IPS-18c (cell line): ENCODE results near the gene RELT.

Experiments
- H3K4me3 ChIP-seq: 2 replicates; pipeline ENCODE4 v1.7.0; 2013; ENCODE audit warnings: low read depth, mild to moderate bottlenecking, low read length, moderate library complexity; ENCODE audit not compliant: insufficient read depth
- H3K9me3 ChIP-seq: one replicate; pipeline ENCODE4 v1.6.1; 2013; ENCODE audit warnings: mild to moderate bottlenecking, low read length, moderate library complexity; ENCODE audit not compliant: control insufficient read depth, insufficient read depth

The RELT gene

DNA sequence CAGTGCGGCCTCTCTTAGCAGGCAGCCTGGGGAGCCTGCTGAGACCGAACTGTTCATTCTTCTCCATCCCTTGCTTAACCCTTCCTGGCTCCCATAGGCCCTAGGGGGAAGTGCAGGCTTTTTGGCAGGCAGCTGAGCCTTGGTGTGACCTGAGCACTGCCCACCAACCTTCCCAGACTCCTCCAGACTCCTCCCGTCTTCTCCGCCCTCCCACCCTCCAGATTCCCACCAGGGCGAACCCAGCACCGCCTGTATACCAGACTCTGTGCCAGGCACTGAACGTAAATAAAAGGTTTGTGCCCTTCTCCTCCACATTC lies 7.9 kb downstream of the RELT start:
- no peaks in the 10 kb centered on the region for H3K9me3 ChIP-seq
- no peak overlapping the region for H3K4me3 ChIP-seq

DNA sequence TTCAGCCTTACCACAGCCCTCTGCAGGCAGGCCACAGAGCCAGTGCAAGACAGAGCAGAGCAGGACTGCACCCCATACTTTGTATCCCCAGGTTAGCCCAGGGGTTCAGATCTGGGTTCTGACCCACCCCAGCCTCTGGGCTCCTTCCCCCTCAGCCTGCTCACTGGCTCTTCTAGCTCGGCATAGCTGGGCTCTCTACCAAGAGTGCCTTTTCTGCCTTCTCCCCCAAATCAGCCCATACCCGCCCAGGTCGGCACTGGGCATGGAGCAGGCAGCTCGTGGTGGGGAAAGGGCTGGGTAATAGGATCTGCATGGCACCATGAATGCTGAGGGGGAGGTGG lies 8.3 kb downstream of the RELT start:
- no peak overlapping the region for H3K4me3 ChIP-seq
- H3K9me3 ChIP-seq: no peaks in the 10 kb centered on the region

DNA sequence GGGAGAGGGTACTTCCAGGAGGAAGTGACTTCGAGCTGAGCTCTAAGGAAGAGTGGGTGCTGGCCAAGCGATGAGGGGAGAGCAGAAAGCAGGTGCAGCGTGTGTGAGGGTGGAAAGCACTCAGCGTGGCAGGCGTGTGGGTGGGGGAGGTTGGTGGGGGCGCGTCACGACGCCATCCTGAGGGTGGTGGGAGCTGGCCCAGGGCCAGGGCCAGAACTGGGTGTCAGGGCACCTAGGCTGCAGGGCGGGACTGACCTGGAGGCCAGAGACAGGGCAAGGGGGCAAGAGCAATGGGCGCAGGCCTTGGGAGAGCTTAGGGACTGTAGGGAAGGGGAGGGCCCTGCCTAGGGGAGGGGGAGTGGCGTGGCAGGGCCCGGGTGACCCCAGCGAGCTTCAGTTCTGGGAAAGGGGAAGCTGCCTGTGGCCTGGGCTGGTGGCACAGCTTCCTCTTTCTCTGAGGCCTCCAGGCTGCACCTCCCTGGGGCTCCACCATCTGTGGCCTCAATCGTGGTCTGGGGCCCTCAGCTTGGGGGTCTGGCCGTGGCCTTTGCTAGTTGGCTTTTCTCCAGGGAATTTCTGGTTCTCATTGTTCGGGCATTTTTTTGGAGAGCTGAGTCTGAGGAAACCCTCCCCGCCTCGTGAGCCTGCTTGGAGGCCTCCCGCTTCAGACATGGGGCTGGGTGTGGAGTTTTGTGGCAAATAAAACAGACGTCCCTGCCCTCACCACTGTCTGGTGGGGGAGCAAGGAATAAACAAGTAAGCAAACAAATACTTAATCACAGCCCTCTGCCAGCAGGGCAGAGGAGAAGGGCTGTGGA lies 8.9 kb downstream of the RELT start:
- Histone ChIP-seq H3K9me3 (no peaks in the 10 kb centered on the region), H3K4me3 (no peak overlapping the region)

DNA sequence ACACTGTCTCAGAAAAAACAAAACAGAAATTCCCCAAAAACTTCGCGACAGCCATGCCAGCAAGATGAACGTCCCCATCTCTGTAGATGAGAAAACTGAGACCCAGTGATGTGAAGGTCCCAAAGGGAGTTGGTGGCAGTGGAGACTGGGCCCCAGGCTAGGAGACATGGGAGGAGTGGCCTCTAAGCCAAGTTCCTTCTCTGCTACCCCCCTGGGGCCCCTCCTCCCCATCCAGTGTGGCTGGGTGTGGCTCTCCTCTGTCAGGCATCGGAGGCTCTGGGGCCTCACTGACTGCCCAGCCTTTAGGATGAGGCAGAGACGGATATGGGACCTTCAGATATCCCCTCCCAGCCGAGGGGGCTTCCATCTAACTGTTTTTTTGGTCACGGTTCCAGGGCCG lies 9.8 kb downstream of the RELT start:
- H3K4me3 ChIP-seq: no peak overlapping the region
- H3K9me3 ChIP-seq: no peaks in the 10 kb centered on the region

DNA sequence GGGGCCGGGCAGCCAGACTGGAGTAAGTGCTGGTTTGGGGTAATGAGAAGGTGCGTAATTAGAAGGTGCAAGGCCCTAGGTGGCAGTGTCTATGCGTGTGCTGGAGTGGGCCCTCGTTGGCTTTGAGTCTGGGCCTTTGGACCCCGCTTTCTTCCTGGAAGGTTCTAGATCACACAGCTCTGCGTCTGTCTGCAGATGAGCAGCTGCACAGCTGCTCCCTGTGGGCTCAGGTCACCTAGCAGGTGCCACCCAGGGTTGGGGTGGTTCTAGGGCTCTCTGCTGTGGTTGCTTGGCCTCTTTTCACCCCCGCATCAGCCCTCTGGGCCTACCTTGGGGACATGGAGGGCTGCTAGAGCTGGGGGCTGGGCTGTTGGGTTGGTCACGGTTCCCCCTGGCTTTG lies 10.3 kb downstream of the RELT start:
- Histone ChIP-seq H3K9me3 (no peaks in the 10 kb centered on the region), H3K4me3 (no peak overlapping the region)

DNA sequence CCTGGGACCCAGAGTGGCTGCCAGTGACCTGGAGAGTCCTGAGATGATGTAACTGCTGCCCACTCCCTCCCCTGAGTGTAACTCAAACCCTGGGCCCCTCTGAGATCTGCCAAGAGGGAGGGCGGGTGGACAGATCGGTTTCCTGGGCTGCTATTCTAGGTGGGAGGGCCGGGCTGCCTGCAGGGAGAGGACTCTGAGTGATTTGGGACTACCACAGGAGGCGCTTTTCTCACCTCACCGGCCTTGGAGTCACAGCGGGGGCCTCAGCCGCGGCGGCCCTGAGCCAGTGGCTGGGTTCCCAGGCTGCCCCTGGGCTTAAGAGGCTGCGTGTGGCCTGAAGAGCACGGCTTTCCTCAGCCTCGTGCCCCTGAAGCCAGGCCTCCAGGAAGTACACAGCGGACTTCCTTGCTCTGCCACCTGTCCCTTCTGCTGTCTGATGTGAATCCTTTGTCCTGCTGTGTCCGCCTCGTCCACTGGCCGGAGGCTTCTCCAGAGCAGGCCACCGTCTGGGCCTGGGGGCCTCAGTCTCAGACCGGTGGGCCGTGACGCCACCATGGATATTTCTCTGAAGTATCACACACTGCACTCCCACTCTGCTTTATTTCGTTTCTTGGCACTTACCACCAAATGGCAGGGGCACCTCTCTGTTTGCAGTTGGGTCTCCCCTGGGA lies 11.5 kb downstream of the RELT start:
- H3K9me3 ChIP-seq: no peaks in the 10 kb centered on the region
- H3K4me3 ChIP-seq: no peak overlapping the region

DNA sequence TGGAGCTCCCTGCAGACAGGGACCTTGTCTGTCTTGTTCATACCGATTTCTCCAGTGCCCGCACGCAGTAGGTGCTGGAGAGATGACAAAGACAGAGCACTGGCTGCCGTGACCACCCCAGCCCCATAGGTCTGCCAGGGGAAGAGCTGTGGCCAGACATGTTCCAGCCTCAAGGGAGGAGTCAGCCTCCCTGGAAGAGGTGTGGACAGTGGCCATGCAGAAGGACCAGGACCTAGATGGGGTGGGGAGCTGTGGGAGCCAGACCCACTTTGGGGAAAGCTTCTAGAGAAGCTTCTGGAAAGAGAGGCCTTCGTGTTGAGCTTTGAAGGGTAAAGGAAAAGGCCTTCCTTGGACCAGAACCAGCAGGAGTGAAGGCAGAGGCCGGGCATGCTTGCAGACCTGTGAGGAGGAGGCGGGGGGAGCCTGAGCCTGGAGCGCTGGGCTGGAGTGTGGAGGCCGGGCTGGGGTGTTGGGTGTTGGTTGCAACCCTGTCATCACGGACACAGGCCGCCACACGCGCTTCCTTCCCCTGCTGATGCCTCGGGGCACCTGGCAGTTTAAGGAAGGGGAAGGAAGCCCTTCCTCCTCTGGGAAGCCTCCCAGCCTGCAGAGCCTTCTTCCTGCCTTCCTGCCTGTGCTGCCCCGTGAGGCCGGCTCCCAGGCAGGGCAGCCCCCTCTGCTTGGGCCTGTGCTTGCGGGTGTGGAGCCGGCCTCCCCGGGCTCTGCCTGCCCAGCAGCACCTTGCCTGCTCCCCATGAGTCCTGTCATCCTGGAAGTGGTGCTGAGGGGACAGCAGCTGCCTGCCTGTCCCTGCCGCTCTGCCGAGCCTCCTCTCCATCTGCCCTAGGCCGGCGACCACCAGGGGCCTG lies 12.3 kb downstream of the RELT start:
- Histone ChIP-seq H3K9me3 (no peaks in the 10 kb centered on the region), H3K4me3 (no peak overlapping the region)

DNA sequence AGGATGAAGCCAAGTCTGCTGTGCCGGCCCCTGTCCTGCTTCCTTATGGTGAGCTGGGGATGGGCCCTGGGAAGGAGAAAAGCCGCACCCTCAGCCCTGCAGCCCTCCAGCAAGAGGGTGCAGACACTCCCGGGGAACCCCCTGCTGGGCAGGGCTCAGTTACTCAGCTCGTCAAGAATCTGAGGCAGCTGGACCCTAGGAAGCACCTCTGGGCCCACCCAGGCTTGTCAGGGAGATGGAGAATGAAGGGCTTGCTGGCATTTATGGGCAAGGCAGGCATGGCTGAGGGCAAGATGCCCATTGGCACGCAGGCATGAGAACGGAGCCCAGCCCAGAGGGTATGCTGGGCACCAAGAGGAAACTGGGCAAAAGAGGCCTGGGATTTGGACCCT lies 12.9 kb downstream of the RELT start:
- H3K9me3 ChIP-seq: no peaks in the 10 kb centered on the region
- H3K4me3 ChIP-seq: no peak overlapping the region

DNA sequence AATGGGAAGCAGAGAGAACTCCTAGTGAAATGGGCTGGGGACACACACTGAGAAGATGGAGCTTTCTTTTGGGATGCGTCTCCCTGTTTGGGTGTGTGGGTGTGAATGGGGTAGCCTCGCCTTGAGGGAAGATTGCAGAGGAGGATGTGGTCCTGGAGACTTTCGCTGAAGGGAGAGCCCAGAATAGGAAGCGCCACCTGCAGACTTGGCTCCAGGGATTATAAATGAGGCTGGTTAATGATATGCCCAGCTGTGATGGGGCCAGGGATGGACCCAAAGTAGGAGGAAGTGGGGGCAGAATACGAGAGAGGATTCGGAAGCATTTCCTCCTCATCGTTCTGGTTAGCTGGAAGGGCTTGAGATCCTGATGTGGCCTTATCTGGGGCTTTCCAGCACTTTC lies 13.7 kb downstream of the RELT start:
- no peak overlapping the region for H3K4me3 ChIP-seq
- H3K9me3 ChIP-seq: no peaks in the 10 kb centered on the region

DNA sequence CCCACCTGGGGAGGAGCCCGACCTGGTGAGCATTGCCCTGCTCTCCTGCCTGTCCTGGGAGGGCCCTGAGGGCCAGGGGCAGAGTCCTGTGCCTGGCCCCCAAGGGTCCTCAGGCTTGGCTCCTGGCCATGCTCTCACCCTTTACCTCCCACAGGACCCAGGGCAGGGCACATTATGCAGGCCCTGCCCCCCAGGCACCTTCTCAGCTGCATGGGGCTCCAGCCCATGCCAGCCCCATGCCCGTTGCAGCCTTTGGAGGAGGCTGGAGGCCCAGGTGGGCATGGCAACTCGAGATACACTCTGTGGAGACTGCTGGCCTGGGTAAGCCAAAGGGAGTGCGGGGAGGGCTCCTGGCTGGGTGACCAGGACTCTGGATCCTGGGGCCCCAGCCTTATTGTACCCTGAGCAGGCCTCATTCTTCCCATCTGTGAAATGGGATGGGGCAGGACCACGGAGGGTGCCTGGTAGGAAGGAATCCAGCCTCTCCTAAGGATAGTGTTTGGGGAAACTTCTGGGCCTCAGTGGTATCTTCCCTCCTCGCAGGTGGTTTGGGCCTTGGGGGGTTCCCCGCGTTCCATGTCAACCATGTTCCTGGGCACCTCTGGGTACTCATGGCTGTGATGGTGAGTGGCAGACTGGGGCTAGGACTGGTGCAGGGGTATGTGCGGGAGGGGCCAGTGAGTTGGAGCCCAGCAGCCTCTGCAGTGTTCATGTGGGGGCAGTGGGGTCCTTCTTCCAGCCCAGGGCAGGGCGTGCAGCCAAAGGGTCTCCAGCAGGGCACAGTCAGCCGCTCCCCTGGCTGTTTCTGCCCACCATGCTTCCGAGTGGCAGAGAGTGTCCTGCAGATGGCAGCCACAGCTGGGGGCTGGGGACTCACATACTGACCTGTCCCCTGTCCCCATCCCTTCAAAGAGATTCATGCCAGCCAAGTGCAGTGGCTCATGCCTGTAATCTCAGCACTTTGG lies 14.7 kb downstream of the RELT start:
- no peaks in the 10 kb centered on the region for H3K9me3 ChIP-seq
- no peak overlapping the region for H3K4me3 ChIP-seq

DNA sequence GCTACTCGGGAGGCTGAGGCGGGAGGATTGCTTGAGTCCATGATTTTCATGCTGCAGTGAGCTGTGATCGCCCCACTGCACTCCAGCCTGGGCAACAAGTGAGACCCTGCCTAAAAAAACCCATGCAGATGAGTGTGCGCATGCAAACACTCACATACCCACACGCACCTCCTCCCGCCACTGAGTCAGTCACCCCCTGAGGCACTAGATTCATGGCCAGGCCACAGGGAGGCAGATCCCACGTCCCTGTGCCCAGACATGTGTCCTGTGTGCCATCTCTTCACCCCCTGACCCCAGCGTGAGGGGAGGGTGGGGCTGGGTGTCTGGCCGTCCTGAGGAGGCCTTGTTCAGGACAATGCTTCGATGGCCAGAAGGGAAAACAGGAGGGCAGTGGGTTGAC lies 15.5 kb downstream of the RELT start:
- H3K9me3 ChIP-seq: no peaks in the 10 kb centered on the region
- no peak overlapping the region for H3K4me3 ChIP-seq

DNA sequence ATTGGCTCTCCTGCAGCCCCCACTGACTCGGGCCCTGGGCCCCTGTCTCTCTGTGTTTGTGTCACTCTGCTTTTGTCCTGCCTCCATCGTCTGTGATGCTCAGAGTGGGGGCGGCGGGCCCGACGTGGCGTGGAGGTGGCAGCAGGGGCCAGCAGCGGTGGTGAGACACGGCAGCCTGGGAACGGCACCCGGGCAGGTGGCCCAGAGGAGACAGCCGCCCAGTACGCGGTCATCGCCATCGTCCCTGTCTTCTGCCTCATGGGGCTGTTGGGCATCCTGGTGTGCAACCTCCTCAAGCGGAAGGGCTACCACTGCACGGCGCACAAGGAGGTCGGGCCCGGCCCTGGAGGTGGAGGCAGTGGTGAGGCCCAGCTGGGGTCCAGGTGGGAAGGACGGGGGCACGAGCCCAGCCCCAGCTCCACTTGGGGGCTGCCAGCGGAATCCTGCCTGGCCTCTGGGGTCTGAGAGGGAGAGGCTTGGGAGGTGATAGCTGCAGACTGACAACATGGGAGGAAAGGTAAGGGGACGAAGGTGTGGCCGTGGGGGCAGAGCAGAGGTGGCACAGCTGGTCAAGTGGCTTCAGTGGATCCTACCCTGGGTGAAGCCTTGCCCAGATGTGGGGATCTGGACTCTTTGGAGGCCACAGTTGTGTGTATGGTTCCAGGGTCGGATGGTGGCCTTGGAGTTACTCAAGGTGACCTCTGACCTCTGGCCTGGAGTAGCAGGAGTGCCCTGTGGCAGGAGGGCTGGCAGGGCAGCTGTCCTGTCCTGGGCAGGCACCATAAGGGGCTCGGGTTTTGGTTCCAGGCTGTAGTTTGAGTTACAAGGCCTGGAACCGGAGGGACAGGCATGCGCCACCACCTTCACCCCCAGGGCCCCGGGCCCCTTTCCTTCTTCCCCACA lies 16.2 kb downstream of the RELT start:
- no peaks in the 10 kb centered on the region for H3K9me3 ChIP-seq
- no peak overlapping the region for H3K4me3 ChIP-seq

DNA sequence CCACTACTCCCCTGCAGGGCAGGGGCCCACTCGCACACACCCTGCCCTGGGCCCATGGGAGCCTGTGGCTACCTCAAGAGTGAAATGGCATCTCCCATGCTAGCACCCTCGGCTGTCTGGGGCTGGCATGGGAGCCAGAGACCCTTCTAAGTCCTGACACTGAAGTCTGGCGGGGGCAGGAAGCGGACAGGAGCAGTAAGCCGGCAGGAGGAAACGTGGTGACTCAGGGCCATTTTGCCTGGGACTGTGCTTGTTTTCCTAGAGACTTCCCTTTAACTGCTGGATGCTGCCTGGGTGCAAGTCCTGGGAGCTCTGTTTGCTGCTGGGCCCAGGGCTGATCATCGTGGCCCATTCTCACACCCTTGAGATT lies 16.8 kb downstream of the RELT start:
- Histone ChIP-seq H3K9me3 (no peaks in the 10 kb centered on the region), H3K4me3 (no peak overlapping the region; the same call in 1 of the 2 replicates)

DNA sequence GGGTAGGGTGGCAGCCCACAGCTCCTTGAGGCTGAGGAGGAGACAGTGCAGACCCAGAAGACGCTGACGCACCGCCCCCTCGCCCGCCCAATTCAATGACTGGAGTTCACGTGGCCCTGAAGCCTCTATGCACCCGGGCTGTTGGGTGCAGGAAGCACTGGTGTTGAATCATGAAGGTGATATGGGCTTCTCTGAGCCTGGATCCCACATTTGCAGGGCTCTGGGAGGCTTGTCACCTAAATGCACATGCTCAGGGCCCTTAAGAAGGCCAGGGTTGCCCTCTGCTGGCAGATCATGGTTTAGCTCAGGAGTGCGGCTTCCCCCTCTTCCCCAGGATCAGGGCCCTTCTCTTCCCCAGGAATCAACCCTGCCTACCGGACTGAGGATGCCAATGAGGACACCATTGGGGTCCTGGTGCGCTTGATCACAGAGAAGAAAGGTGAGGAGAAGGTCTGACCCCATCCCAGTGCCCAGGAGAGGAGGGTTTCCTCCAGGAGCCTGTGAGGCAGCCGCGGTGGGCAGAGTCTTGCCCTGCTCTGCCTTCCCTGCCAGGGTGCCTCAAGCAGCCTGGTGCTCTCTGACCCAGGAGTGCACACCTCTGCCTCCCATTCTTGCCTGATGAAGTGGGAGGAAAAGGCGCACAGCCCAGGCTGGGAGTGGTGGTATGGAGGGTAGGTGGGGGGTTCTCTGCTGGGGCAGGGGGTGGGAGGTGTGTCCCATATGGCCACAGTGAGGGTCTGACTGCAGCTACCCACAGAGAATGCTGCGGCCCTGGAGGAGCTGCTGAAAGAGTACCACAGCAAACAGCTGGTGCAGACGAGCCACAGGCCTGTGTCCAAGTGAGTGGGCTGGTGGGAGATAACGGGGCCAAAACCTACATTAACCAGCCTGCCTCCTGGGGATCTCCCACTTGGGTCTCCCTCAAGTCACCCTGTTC lies 17.5 kb downstream of the RELT start:
- Histone ChIP-seq H3K4me3 (no peak overlapping the region; the same call in 1 of the 2 replicates), H3K9me3 (no peaks in the 10 kb centered on the region)
